ENCODE measurements around the gene SUPT3H. TPM values are rescaled to one million over a fixed set of nuclear protein-coding genes. Genes with fewer than 3 reads are reported as not detected.
A peak's percentile ranks its signal among the peaks of the same experiment; 100 is the strongest.

SUPT3H gene
- total RNA-seq, 1 donor, result 4.7 TPM

- H3K4me1 ChIP-seq (ENCODE audit: insufficient read depth, low read length), result no peaks in the 10 kb centered on the region
- no peak for DNase-seq (ENCODE audit: insufficient read length, low spot score, missing footprints)
- H3K36me3 ChIP-seq (ENCODE audit: insufficient read depth, low read length), result no peaks in the 10 kb centered on the region
- TF ChIP-seq CTCF (IDR thresholded peaks at IDR 0.05; ENCODE audit: extremely low read depth, low read depth, low read length), result no peak
- H2AFZ ChIP-seq (ENCODE audit: low read length), result no peak overlapping the region
- no peaks in the 10 kb centered on the region for H3K27me3 ChIP-seq (ENCODE audit: insufficient read depth, low read length)
- H3K4me2 ChIP-seq (ENCODE audit: insufficient read depth, low read length), result no peak overlapping the region
- H3K27ac ChIP-seq (ENCODE audit: low read depth, low read length), result no peak overlapping the region
- no peaks in the 10 kb centered on the region for H4K20me1 ChIP-seq (ENCODE audit: insufficient read depth, low read length)
- H3K9me3 ChIP-seq (ENCODE audit: low read depth, low read length), result peaks cover 1% of the 10 kb centered on the region
- no peaks in the 10 kb centered on the region for H3K79me2 ChIP-seq (ENCODE audit: insufficient read depth, low read length)
- H3K4me3 ChIP-seq (ENCODE audit: insufficient read depth, low read length), result no peak overlapping the region
These were observed 351.7 kb downstream of the SUPT3H start for GRCh38 chr6:45026003-45026516.

- Histone ChIP-seq H3K4me1 (ENCODE audit: insufficient read depth, low read length) (no peaks in the 10 kb centered on the region), H3K79me2 (ENCODE audit: insufficient read depth, low read length) (no peaks in the 10 kb centered on the region), H3K4me3 (ENCODE audit: insufficient read depth, low read length) (no peak overlapping the region), H3K36me3 (ENCODE audit: insufficient read depth, low read length) (no peaks in the 10 kb centered on the region), H3K27me3 (ENCODE audit: insufficient read depth, low read length) (no peaks in the 10 kb centered on the region), H2AFZ (ENCODE audit: low read length) (no peak overlapping the region), H3K4me2 (ENCODE audit: insufficient read depth, low read length) (no peak overlapping the region), H3K27ac (ENCODE audit: low read depth, low read length) (no peak overlapping the region), H4K20me1 (ENCODE audit: insufficient read depth, low read length) (no peaks in the 10 kb centered on the region), H3K9me3 (ENCODE audit: low read depth, low read length) (peaks cover 1% of the 10 kb centered on the region)
- TF ChIP-seq CTCF (IDR thresholded peaks at IDR 0.05; ENCODE audit: extremely low read depth, low read depth, low read length), result no peak
- DNase-seq (ENCODE audit: insufficient read length, low spot score, missing footprints), result no peak
These were observed 353.1 kb downstream of the SUPT3H start for GRCh38 chr6:45024610-45025009.

- H2AFZ ChIP-seq (ENCODE audit: low read length), result peak overlapping the region; percentile 21
- H3K79me2 ChIP-seq (ENCODE audit: insufficient read depth, low read length), result no peaks in the 10 kb centered on the region
- TF ChIP-seq CTCF (IDR thresholded peaks at IDR 0.05; ENCODE audit: extremely low read depth, low read depth, low read length), result no peak
- peak; percentile 21 for DNase-seq (ENCODE audit: insufficient read length, low spot score, missing footprints)
- H3K27ac ChIP-seq (ENCODE audit: low read depth, low read length), result peak overlapping the region; percentile 30
- H3K9me3 ChIP-seq (ENCODE audit: low read depth, low read length), result no peaks in the 10 kb centered on the region
- no peaks in the 10 kb centered on the region for H3K4me1 ChIP-seq (ENCODE audit: insufficient read depth, low read length)
- no peaks in the 10 kb centered on the region for H3K27me3 ChIP-seq (ENCODE audit: insufficient read depth, low read length)
- H3K4me3 ChIP-seq (ENCODE audit: insufficient read depth, low read length), result no peak overlapping the region
- H3K36me3 ChIP-seq (ENCODE audit: insufficient read depth, low read length), result no peaks in the 10 kb centered on the region
- peak overlapping the region; percentile 61 for H3K4me2 ChIP-seq (ENCODE audit: insufficient read depth, low read length)
- no peaks in the 10 kb centered on the region for H4K20me1 ChIP-seq (ENCODE audit: insufficient read depth, low read length)
These were observed 356.1 kb downstream of the SUPT3H start for GRCh38 chr6:45021676-45022075.

- no peak overlapping the region for H3K4me2 ChIP-seq (ENCODE audit: insufficient read depth, low read length)
- no peaks in the 10 kb centered on the region for H3K79me2 ChIP-seq (ENCODE audit: insufficient read depth, low read length)
- no peaks in the 10 kb centered on the region for H3K9me3 ChIP-seq (ENCODE audit: low read depth, low read length)
- no peaks in the 10 kb centered on the region for H4K20me1 ChIP-seq (ENCODE audit: insufficient read depth, low read length)
- no peak overlapping the region for H2AFZ ChIP-seq (ENCODE audit: low read length)
- DNase-seq (ENCODE audit: insufficient read length, low spot score, missing footprints), result no peak
- H3K36me3 ChIP-seq (ENCODE audit: insufficient read depth, low read length), result no peaks in the 10 kb centered on the region
- no peaks in the 10 kb centered on the region for H3K27me3 ChIP-seq (ENCODE audit: insufficient read depth, low read length)
- H3K27ac ChIP-seq (ENCODE audit: low read depth, low read length), result no peak overlapping the region
- H3K4me3 ChIP-seq (ENCODE audit: insufficient read depth, low read length), result no peak overlapping the region
- TF ChIP-seq CTCF (IDR thresholded peaks at IDR 0.05; ENCODE audit: extremely low read depth, low read depth, low read length), result no peak
- H3K4me1 ChIP-seq (ENCODE audit: insufficient read depth, low read length), result no peaks in the 10 kb centered on the region
These were observed 365.0 kb downstream of the SUPT3H start for GRCh38 chr6:45012687-45013086.

Data from osteoblast (primary cell).